Right kidney (tissue), 1 donor: ENCODE results near the gene MYD88.

ENCODE experiments used
- DNase-seq: peaks from one replicate; pipeline ENCODE4 v3.0.0-alpha.2; 2016

Gene MYD88

DNA sequence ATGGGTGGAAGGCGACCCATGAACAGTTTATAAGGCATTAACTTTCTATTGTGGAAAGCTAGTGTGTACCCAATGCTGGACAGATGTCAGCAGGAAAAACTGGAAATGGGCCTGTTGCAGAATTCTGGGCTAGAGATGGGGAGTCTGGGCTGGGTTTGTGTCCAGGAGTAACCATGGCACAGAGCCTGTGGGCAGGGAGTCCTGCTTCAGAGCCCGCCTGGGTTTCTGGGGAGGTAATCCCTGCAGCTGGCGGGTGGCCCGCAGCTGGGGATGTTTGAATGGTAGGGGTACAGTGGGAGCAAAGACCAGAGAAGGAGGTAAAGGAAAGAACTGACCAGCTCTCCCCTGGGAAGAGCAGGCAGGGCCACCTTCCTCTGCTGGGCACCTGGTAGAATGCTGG lies 27.3 kb upstream of the MYD88 start:
- no peak for DNase-seq

- DNase-seq, result no peak
Measured at GRCh38 chr3:38111696-38112377, 26.6 kb upstream of the MYD88 start.

GRCh38 chr3:38112378-38112761 lies 26.1 kb upstream of the MYD88 start:
- DNase-seq, result no peak

DNA sequence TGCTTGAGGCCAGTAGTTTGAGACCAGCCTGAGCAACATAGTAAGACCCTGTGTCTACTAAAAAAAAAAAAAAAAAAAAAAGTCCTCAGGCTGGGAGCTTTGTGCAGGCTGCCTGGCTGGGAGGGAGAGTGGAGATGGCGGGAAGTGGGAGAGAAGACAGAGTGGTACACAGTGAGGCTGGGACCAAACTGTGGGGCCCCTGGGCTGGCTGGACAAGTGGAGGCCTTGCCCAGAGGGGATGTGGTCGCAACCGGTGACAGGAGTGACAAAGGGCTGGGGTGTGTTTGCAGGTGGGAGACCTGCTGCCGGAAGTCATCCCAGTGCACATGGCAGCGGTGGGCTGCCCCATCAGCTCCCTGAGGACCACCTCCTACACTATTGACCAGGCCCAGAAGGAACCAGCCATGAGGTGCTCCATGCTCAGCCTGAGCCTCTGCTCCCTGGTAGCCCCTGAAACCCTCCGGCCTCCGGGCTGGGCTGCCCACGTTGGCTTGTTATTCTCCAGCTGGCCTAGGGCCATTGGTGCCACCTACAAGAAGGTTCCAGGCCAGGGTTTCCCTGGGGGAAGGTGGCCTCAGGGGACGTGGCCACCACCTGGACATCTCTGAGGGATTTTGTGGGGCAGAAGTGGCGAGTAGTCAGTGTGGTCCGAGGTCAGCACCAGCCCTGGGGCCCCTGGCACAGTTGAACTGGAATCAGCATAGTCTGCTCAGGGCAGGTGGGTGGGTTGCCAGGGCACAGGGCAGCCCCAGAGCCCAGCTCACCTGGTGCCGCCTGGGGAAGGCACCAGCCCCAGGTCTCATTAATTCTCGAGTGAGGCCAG lies 24.2 kb upstream of the MYD88 start:
- no peak for DNase-seq

DNA sequence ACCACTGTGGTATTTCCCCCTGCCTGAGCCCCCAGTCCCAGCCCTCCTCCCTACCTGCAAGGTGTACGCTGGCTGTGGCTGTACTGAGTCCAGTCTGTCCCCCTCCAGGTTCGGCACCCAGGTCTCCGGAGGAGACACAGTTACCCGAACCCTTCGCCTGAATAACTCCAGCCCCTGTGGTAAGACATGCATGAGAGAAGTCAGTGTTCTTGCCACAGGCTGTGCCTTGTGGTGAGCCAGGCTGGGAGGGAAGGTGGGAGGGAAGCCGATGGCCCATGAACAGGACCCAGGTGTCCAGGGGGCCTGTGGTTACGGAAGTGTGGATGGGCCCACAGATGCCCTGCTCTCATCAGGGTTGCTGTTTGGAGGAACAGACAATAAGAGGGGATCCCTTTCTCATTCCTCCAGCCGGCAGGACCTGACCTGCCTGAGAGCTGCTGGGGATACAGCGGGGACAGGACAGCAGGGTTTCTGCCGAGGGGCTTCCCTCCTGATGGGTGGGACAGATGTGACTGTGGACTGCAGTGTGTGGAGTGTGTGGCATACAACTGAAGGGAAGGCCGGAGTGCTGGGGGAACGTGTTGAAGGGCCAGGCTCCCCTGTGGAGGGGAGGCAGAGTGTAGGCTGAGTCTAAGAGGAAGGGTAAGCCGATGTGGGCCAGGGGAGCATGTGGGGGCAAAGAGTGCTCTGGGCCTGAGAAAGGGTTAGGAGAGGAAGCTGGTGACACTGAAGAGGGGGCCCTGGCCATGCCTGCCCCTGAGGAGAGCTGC lies 23.4 kb upstream of the MYD88 start:
- DNase-seq, result no peak

DNA sequence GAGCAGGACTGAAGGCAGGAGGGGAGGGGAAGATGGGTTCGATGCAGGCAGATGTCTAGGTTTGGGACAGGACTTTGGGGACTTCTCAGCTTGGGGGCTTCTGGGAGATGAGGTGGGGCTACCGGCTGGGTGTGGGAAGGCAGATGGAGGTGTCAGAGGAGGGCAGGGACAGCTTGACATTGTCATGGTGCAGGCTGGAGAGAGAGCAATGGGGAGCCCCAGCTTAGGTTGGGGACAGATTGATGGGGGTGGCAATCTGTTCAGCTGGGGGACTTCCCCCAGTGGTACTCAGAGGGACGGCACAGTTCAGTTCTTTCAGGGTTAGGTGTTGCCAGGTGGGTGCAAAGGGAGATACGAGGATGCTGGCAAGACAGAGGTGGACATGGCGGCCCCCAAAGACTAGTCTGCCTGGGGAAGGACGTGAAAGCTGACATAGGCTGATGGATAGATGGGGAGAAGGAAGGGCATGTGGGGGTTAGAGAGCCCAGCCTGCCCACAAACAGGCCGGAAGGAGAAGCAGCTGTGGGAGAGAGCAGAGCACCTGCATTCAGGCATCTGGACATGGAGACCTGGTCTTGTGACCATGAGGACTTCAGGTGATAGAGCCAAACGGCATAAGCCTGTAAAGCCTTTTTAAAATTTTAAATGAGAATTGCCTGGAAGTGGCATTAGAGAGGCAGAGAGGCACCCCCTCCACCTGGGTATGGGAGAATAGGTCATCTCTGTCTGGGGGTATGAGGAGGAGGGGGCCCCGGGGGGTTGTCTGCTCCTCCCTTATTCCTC lies 22.6 kb upstream of the MYD88 start:
- no peak for DNase-seq

DNA sequence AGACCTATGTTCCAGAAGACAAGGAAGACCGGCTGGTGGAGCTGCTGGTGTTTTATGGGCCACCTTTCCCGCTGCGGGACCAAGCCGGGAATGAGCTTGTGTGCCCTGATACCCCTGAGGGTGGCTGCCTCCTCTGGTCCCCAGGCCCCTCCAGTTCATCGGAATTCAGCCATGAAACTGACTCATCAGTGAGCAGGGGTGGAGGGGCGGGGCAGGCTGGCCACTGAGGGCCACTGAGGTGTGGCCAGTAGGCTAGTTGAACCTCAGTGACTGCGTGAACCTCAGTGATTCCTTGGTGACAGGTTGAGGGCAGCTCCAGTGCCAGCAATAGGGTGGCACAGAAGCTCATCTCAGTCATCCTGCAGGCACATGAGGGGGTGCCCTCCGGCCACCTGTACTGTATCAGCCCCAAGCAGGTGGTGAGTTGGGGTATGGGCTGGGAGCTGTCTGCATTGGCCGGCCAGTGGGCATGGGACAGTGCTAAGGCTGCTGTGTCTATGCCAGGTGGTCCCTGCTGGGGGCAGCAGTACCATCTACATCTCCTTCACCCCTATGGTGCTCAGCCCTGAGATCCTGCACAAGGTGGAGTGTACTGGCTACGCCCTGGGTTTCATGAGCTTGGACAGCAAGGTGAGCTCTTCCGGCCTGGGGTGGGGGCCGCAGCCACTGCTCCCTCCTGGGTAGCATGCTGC lies 21.8 kb upstream of the MYD88 start:
- DNase-seq, result no peak

GRCh38 chr3:38117163-38117716 lies 21.2 kb upstream of the MYD88 start:
- DNase-seq, result no peak

- DNase-seq, result no peak
Measured at GRCh38 chr3:38117748-38118420, 20.6 kb upstream of the MYD88 start.

GRCh38 chr3:38118421-38119247 lies 19.8 kb upstream of the MYD88 start:
- no peak for DNase-seq

DNA sequence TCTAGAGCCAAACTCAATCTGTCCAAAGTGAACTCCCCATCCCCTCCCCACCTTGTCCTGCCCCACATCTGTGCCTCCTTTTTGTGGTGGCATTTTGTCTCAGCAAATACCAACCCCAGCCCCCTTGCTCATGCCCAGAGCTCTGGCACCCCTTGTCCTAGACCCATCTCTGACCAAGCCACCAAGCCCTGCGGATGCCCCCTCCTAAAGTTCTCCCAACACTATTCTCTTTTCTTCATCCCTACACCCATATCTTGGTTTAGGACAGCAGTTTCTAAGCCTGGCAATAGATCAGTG lies 19.3 kb upstream of the MYD88 start:
- no peak for DNase-seq

DNA sequence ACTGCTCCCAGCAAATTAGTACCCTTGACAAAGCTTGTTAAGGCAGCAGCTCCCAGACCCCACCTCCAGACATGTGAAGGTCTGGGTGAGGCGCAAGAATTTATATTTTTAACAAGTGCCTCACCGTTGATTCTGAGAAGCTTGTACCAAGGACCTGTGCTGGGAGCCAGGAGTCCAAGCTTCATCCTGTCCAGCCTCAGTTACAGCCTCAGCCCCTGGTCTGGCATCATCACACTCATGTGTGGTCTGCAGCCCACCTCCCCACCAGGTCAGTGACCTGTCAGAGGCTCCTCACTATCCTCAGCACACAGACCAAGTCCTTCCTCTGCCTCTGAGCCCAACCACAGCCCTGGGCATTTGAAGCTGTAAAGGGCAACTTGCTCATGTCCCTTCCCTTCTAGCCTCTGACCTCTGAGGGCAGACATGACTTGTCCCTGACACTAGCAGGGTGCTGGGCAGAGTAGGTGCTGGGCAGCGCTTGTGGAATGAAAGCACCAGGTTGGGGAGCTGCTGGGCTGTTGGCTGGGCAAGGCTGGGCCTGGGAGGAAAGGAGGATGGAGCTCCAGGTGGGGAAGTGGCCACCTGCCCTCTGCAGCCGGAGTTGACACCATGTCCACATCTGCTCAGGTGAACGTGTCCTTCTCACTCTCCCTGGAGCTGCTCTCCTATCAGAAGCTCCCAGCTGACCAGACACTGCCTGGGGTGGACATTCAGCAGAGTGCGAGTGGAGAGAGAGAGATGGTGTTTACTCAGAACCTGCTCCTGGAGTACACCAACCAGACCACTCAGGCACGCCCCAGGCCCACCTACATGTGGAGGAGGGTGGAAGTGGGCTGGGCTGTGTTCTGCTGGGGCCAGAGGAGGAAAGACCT lies 18.4 kb upstream of the MYD88 start:
- DNase-seq, result no peak

DNA sequence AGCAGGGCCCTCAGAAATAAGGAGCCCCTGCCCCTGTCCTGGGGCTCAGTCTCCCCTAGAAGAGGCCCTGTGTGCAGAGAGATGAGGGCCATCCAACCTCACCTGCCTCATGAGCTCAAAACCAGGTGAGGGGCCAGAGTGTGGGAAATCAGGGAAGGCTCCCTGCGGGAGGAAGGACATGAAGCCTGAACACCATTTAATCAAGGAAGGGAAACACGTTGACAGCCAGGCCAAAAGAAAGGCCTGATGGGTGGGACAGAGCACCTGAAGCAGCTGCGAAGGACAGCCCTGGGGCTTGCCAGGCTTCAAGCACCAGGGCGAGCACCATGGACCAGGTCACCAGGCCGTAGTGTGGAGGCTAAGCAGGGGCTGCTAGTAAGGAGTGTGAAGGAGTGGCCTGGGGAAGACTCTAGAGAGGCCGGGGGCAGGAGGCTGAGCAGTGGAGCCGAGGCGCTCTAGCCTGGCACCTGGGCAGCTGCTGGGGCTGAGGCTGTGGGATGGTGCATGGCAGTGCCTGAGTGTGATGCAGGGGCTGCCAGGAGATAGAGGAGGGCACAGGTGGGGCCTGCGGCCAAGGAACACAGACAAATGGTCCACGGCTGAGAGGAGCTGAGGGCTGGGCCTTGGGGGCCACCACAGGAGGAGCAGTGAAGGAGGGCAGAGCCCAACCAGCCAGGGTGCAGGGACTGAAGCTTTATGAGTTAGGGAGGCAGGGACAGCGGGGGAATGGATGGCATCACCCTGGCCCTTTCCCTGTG lies 17.6 kb upstream of the MYD88 start:
- DNase-seq, result no peak

DNA sequence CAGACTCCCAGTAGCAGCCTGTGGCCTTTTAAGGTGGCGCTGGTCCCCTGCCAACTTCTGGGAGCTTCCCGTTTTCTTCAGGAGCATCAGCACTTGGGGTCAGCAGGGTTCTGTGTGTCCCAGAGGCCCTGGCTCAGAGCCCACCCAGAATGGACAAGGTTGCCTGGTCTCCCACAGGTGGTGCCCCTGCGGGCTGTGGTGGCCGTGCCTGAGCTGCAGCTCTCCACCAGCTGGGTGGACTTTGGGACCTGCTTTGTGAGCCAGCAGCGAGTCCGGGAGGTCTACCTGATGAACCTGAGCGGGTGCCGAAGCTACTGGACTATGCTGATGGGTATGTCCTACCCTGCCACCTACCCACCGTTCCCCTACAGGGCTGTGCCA lies 17.0 kb upstream of the MYD88 start:
- DNase-seq, result no peak

GRCh38 chr3:38121832-38122461 lies 16.5 kb upstream of the MYD88 start:
- DNase-seq, result no peak

- no peak for DNase-seq
Measured at GRCh38 chr3:38122712-38123290, 15.7 kb upstream of the MYD88 start.

DNA sequence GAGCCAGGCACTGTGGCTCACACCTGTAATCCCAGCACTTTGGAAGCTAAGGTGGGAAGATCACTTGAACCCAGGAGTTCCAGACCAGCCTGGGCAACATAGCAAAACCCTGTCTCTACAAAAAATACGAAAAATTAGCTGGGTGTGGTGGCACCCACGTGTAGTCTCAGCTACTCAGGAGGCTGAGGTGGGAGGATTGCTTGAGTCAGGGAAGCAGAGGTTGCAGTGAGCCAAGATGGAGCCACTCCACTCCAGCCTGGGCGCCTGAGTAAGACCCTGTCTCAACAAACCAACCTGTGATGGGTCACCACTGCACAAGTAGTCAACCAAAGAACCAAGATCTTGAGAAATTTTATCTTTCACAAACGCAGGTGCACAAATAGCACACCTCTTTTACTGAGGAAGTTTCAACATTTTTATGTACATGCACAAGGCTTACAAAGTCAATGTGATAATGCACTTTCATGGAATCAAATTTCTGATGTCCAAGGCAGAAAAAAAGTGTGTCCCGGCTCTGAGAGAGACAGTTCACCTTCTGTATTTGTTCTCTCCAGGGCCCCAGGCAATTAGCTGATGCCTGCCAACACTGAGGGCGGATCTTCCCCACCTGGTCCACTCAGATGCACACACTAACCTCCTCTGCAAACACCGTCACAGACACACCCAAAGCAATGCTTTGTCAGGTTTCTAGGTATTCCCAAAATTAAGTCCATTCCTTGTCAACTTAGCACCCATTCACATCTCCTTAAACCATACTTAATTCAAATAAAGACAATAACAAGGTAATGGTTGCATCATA lies 13.9 kb upstream of the MYD88 start:
- DNase-seq, result no peak
